Hepatocyte (in vitro differentiated cells): ENCODE results near the gene KIAA1671. TPM values are rescaled to one million over a fixed set of nuclear protein-coding genes. Genes with fewer than 3 reads are reported as not detected.

ENCODE experiments used
- DNase-seq: peaks from one replicate; pipeline ENCODE4 v3.0.0-alpha.2; 2016; ENCODE audit warnings: low spot score
- H2AFZ ChIP-seq: fragments of 200-600 bp; sonication (generic); 2 replicates; pipeline ENCODE4 v1.6.0; 2016; ENCODE audit warnings: antibody characterized with exemption, mild to moderate bottlenecking
- H3K27ac ChIP-seq: fragments of 200-600 bp; sonication (generic); 2 replicates; pipeline ENCODE4 v1.5.1; 2016; ENCODE audit warnings: mild to moderate bottlenecking
- H3K27me3 ChIP-seq: fragments of 200-600 bp; sonication (generic); 2 replicates; pipeline ENCODE4 v1.6.1; 2016
- H3K36me3 ChIP-seq: fragments of 200-600 bp; sonication (generic); replicated peaks from 2 replicates; pipeline ENCODE4 v1.5.1; 2016; ENCODE audit warnings: low read depth; ENCODE audit not compliant: insufficient read depth
- H3K4me1 ChIP-seq: fragments of 200-600 bp; sonication (generic); 2 replicates; pipeline ENCODE4 v1.5.1; 2016; ENCODE audit warnings: mild to moderate bottlenecking, moderate library complexity; ENCODE audit not compliant: insufficient read depth
- H3K4me2 ChIP-seq: fragments of 200-600 bp; sonication (generic); 2 replicates; pipeline ENCODE4 v1.6.0; 2016
- H3K4me3 ChIP-seq: fragments of 200-600 bp; sonication (generic); 2 replicates; pipeline ENCODE4 v1.5.1; 2016; ENCODE audit warnings: mild to moderate bottlenecking
- H3K79me2 ChIP-seq: fragments of 200-600 bp; sonication (generic); 2 replicates; pipeline ENCODE4 v1.6.0; 2017; ENCODE audit warnings: mild to moderate bottlenecking
- H3K9me2 ChIP-seq: fragments of 200-600 bp; sonication (generic); replicated peaks from 2 replicates; pipeline ENCODE4 v1.6.0; 2017; ENCODE audit warnings: mild to moderate bottlenecking; ENCODE audit not compliant: insufficient read depth
- H3K9me3 ChIP-seq: fragments of 200-600 bp; sonication (generic); 2 replicates; pipeline ENCODE4 v1.5.1; 2016; ENCODE audit warnings: low read depth, mild to moderate bottlenecking
- H4K20me1 ChIP-seq: fragments of 200-600 bp; sonication (generic); 2 replicates; pipeline ENCODE4 v1.6.0; 2016; ENCODE audit warnings: mild to moderate bottlenecking; ENCODE audit not compliant: insufficient read depth, poor library complexity, severe bottlenecking
- CTCF ChIP-seq: fragments of 200-600 bp; sonication (generic); IDR thresholded peaks from 2 replicates; pipeline ENCODE4 v1.5.1; 2016; ENCODE audit warnings: antibody characterized with exemption, mild to moderate bottlenecking; ENCODE audit not compliant: poor library complexity
- EZH2 ChIP-seq: fragments of 200-600 bp; sonication (generic); IDR thresholded peaks from 2 replicates; pipeline ENCODE4 v1.6.1; 2016; ENCODE audit warnings: antibody characterized with exemption, mild to moderate bottlenecking, borderline replicate concordance
- EZH2phosphoT487 ChIP-seq: fragments of 200-600 bp; sonication (generic); IDR thresholded peaks from one replicate; pipeline ENCODE4 v1.6.1; 2018; ENCODE audit warnings: antibody characterized with exemption, mild to moderate bottlenecking, low read depth, moderate library complexity; ENCODE audit not compliant: unreplicated experiment, severe bottlenecking
- WGBS: methylation state at CpG from one replicate; pipeline ENCODE4 v1.1.6; 2016; ENCODE audit warnings: low lambda C conversion rate; ENCODE audit errors: missing lambda C conversion rate; 5-methylcytosine and 5-hydroxymethylcytosine counted together
- polyA plus RNA-seq: library from polyadenylated mRNA; unstranded; fragments of >200 nt; fragmentation: Nextera tagmentation; extraction: Ambion mirVana; gene quantifications from 2 replicates; pipeline ENCODE4 v1.2.1, GENCODE V29; 2016
- total RNA-seq: library from RNA; depleted of rRNA; stranded (reverse); fragments of >200 nt; gene quantifications from 2 replicates; pipeline ENCODE4 v1.2.3, GENCODE V29; 2014

Gene KIAA1671
- total and polyA plus RNA-seq, 2 experiments from 2014 or later: 8.1 to 26.5 TPM

- H3K4me2 ChIP-seq: no peak overlapping the region
- H3K9me3 ChIP-seq: no peaks in the 10 kb centered on the region
- H3K4me1 ChIP-seq: peaks cover 24% of the 10 kb centered on the region
- peaks cover 13% of the 10 kb centered on the region for H3K79me2 ChIP-seq
- no peak overlapping the region for H3K4me3 ChIP-seq
- 89% methylated on average over 5 of the region's 5 CpGs for WGBS
- H2AFZ ChIP-seq: no peak overlapping the region
- no peak for DNase-seq
- H3K27ac ChIP-seq: no peak overlapping the region
- H3K9me2 ChIP-seq: no peaks in the 10 kb centered on the region
- no peaks in the 10 kb centered on the region for H3K27me3 ChIP-seq
- TF ChIP-seq CTCF: no peak
- no peak for TF ChIP-seq EZH2
- no peak for TF ChIP-seq EZH2phosphoT487
- H3K36me3 ChIP-seq: no peaks in the 10 kb centered on the region
- no peaks in the 10 kb centered on the region for H4K20me1 ChIP-seq
Observed at GRCh38 chr22:25136953-25137576, 184.5 kb downstream of the KIAA1671 start.

- H3K27ac ChIP-seq: no peak overlapping the region
- WGBS: 85% methylated on average over 6 of the region's 6 CpGs
- TF ChIP-seq EZH2phosphoT487 (no peak), EZH2 (no peak), CTCF (no peak)
Observed at GRCh38 chr22:25137577-25138525, 185.3 kb downstream of the KIAA1671 start.

GRCh38 chr22:25139062-25139461 lies 186.5 kb downstream of the KIAA1671 start:
- Histone ChIP-seq H2AFZ (no peak overlapping the region), H3K79me2 (peaks cover 15% of the 10 kb centered on the region), H3K36me3 (no peaks in the 10 kb centered on the region), H3K4me1 (peaks cover 21% of the 10 kb centered on the region), H3K9me3 (no peaks in the 10 kb centered on the region), H3K27ac (peak overlapping the region; percentile 45), H3K4me3 (no peak overlapping the region), H3K4me2 (no peak overlapping the region), H3K27me3 (no peaks in the 10 kb centered on the region), H3K9me2 (no peaks in the 10 kb centered on the region), H4K20me1 (no peaks in the 10 kb centered on the region)
- DNase-seq: peak; percentile 59
- no peak for TF ChIP-seq CTCF
- no peak for TF ChIP-seq EZH2phosphoT487
- no peak for TF ChIP-seq EZH2
- 79% methylated on average over 2 of the region's 2 CpGs for WGBS

More at GRCh38 chr22:25137577-25138525, 185.3 kb downstream of the KIAA1671 start:
- no peak for DNase-seq
- no peak overlapping the region for H2AFZ ChIP-seq
- H3K79me2 ChIP-seq: peaks cover 13% of the 10 kb centered on the region
- H3K4me1 ChIP-seq: peaks cover 24% of the 10 kb centered on the region
- no peaks in the 10 kb centered on the region for H3K9me3 ChIP-seq
- H4K20me1 ChIP-seq: no peaks in the 10 kb centered on the region
- no peak overlapping the region for H3K4me2 ChIP-seq
- no peaks in the 10 kb centered on the region for H3K36me3 ChIP-seq
- no peaks in the 10 kb centered on the region for H3K27me3 ChIP-seq
- H3K9me2 ChIP-seq: no peaks in the 10 kb centered on the region
- H3K4me3 ChIP-seq: no peak overlapping the region
